ENCODE results near the gene EMC10. TPM values are rescaled to one million over a fixed set of nuclear protein-coding genes. Genes with fewer than 3 reads are reported as not detected.

EMC10 gene
- total and polyA plus RNA-seq, 2 experiments from 2014 or later = 35.6 to 160 TPM

- WGBS (ENCODE audit: low lambda C conversion rate, missing lambda C conversion rate) = 10% methylated on average over 35 of the region's 40 CpGs
- peak within 1 kb of the TSS; percentile 10 for H3K27ac ChIP-seq
- H3K36me3 ChIP-seq (replicated peaks; ENCODE audit: insufficient read depth, low read depth) = no peaks in the 10 kb centered on the region
- H3K79me2 ChIP-seq = no peaks in the 10 kb centered on the region
- TF ChIP-seq CTCF (IDR thresholded peaks at IDR 0.05; ENCODE audit: poor library complexity) = no peak
- no peak for TF ChIP-seq EZH2 (IDR thresholded peaks at IDR 0.05; ENCODE audit: borderline replicate concordance)
- TF ChIP-seq EZH2phosphoT487 (IDR thresholded peaks at IDR 0.05; ENCODE audit: low read depth, severe bottlenecking, unreplicated experiment) = no peak
- H4K20me1 ChIP-seq (ENCODE audit: insufficient read depth, poor library complexity, severe bottlenecking) = no peaks in the 10 kb centered on the region
- H3K4me1 ChIP-seq (ENCODE audit: insufficient read depth) = peaks cover 4% of the 10 kb centered on the region
- H2AFZ ChIP-seq = peak within 1 kb of the TSS; percentile 68
- H3K4me3 ChIP-seq = peak within 1 kb of the TSS; percentile 62
- peak; percentile 66 for DNase-seq (ENCODE audit: low spot score)
- H3K27me3 ChIP-seq = peaks cover 7% of the 10 kb centered on the region
- H3K9me3 ChIP-seq (ENCODE audit: low read depth) = no peaks in the 10 kb centered on the region
- H3K4me2 ChIP-seq = peak within 1 kb of the TSS; percentile 99
- no peaks in the 10 kb centered on the region for H3K9me2 ChIP-seq (replicated peaks; ENCODE audit: insufficient read depth)
Measured at GRCh38 chr19:50432221-50433028, 43.9 kb upstream of the EMC10 start, which contains the start of gene MYBPC2. Gene MYBPC2, plus strand, starts transcription at chr19:50432892. Its CDS starts 62 bp downstream, at chr19:50432954.

GRCh38 chr19:50433201-50434180 lies 42.8 kb upstream of the EMC10 start:
- Histone ChIP-seq H3K9me2 (replicated peaks; ENCODE audit: insufficient read depth) (no peaks in the 10 kb centered on the region), H3K36me3 (replicated peaks; ENCODE audit: insufficient read depth, low read depth) (no peaks in the 10 kb centered on the region), H3K4me3 (no peak overlapping the region), H3K4me2 (no peak overlapping the region), H3K79me2 (no peaks in the 10 kb centered on the region), H3K9me3 (ENCODE audit: low read depth) (no peaks in the 10 kb centered on the region), H4K20me1 (ENCODE audit: insufficient read depth, poor library complexity, severe bottlenecking) (no peaks in the 10 kb centered on the region), H3K27me3 (peaks cover 7% of the 10 kb centered on the region), H3K4me1 (ENCODE audit: insufficient read depth) (peaks cover 4% of the 10 kb centered on the region), H2AFZ (no peak overlapping the region), H3K27ac (no peak overlapping the region)
- TF ChIP-seq EZH2phosphoT487 (IDR thresholded peaks at IDR 0.05; ENCODE audit: low read depth, severe bottlenecking, unreplicated experiment) = no peak
- no peak for TF ChIP-seq EZH2 (IDR thresholded peaks at IDR 0.05; ENCODE audit: borderline replicate concordance)
- TF ChIP-seq CTCF (IDR thresholded peaks at IDR 0.05; ENCODE audit: poor library complexity) = no peak
- no peak for DNase-seq (ENCODE audit: low spot score)
- WGBS (ENCODE audit: low lambda C conversion rate, missing lambda C conversion rate) = 86% methylated on average over 18 of the region's 19 CpGs

- H3K27me3 ChIP-seq = peaks cover 7% of the 10 kb centered on the region
- H4K20me1 ChIP-seq (ENCODE audit: insufficient read depth, poor library complexity, severe bottlenecking) = no peaks in the 10 kb centered on the region
- peaks cover 4% of the 10 kb centered on the region for H3K4me1 ChIP-seq (ENCODE audit: insufficient read depth)
- no peak for DNase-seq (ENCODE audit: low spot score)
- H3K4me3 ChIP-seq = no peak overlapping the region
- no peaks in the 10 kb centered on the region for H3K9me3 ChIP-seq (ENCODE audit: low read depth)
- H3K79me2 ChIP-seq = no peaks in the 10 kb centered on the region
- no peaks in the 10 kb centered on the region for H3K36me3 ChIP-seq (replicated peaks; ENCODE audit: insufficient read depth, low read depth)
- no peak for TF ChIP-seq CTCF (IDR thresholded peaks at IDR 0.05; ENCODE audit: poor library complexity)
- no peak for TF ChIP-seq EZH2 (IDR thresholded peaks at IDR 0.05; ENCODE audit: borderline replicate concordance)
- TF ChIP-seq EZH2phosphoT487 (IDR thresholded peaks at IDR 0.05; ENCODE audit: low read depth, severe bottlenecking, unreplicated experiment) = no peak
- no peak overlapping the region for H3K4me2 ChIP-seq
- no peak overlapping the region for H3K27ac ChIP-seq
- 58% methylated on average over 11 of the region's 12 CpGs for WGBS (ENCODE audit: low lambda C conversion rate, missing lambda C conversion rate)
- no peak overlapping the region for H2AFZ ChIP-seq
- H3K9me2 ChIP-seq (replicated peaks; ENCODE audit: insufficient read depth) = no peaks in the 10 kb centered on the region
Measured at GRCh38 chr19:50434525-50434924, 41.8 kb upstream of the EMC10 start.
